Measurements from ENCODE around the gene ZNF814.

GRCh38 chr19:57841122-57841763 is 47.6 kb downstream of the ZNF814 start:
- TF ChIP-seq POLR2AphosphoS5 (IDR thresholded peaks at IDR 0.05; ENCODE audit: low read depth, low read length) (no peak), POU2F2 (IDR thresholded peaks at IDR 0.05; ENCODE audit: low read depth, low read length) (no peak), POLR2A (IDR thresholded peaks at IDR 0.05; ENCODE audit: low read depth, low read length) (no peak)
